Measurements from ENCODE around the gene SEC11C.

DNA sequence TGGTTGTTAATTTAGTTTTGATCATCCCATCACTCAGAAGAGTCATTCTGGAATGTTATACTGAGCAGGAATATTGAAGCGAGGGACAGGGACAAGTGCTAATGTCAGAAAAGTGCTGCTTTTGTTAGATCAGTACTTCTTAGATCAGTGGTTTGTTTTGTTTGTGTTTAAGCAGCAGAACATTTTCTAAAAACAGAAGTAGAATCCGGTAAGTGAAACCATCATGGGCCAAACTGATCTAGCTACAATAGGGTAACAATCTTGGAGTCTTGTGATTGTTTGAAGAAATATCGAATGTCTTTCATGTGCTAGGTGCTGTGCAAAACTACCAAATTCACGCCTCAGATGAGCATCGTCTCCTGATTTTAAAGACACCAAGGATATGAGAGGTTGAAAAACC is 45.1 kb upstream of the SEC11C start:
- TF ChIP-seq, protein P1, sequence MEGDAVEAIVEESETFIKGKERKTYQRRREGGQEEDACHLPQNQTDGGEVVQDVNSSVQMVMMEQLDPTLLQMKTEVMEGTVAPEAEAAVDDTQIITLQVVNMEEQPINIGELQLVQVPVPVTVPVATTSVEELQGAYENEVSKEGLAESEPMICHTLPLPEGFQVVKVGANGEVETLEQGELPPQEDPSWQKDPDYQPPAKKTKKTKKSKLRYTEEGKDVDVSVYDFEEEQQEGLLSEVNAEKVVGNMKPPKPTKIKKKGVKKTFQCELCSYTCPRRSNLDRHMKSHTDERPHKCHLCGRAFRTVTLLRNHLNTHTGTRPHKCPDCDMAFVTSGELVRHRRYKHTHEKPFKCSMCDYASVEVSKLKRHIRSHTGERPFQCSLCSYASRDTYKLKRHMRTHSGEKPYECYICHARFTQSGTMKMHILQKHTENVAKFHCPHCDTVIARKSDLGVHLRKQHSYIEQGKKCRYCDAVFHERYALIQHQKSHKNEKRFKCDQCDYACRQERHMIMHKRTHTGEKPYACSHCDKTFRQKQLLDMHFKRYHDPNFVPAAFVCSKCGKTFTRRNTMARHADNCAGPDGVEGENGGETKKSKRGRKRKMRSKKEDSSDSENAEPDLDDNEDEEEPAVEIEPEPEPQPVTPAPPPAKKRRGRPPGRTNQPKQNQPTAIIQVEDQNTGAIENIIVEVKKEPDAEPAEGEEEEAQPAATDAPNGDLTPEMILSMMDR (IDR thresholded peaks at IDR 0.05): no peak
- TF ChIP-seq POLR2A (IDR thresholded peaks at IDR 0.05): no peak
